HUES64 (cell line): ENCODE results near the gene NOM1.
"Not testable (repeated sequence)": the region's sequence is repeated elsewhere in the genome, so short reads cannot be mapped to it uniquely, and the experiment has no call there.

Source experiments
- H3K27ac ChIP-seq: 2 replicates; pipeline ENCODE4 v1.7.0; 2013; ENCODE audit warnings: low read depth, low read length, inconsistent platforms
- H3K27me3 ChIP-seq: 2 replicates; pipeline ENCODE4 v1.6.1; 2013; ENCODE audit warnings: mild to moderate bottlenecking, low read length; ENCODE audit not compliant: insufficient read depth
- H3K36me3 ChIP-seq: 2 replicates; pipeline ENCODE4 v1.6.1; 2013; ENCODE audit warnings: mild to moderate bottlenecking, low read length; ENCODE audit not compliant: insufficient read depth
- H3K4me1 ChIP-seq: 2 replicates; pipeline ENCODE4 v1.6.1; 2013; ENCODE audit warnings: mild to moderate bottlenecking, low read length, moderate library complexity; ENCODE audit not compliant: insufficient read depth
- H3K4me3 ChIP-seq: 2 replicates; pipeline ENCODE4 v1.5.1; 2013; ENCODE audit warnings: mild to moderate bottlenecking, low read length, moderate library complexity
- H3K9ac ChIP-seq: 2 replicates; pipeline ENCODE4 v1.6.1; 2013; ENCODE audit warnings: mild to moderate bottlenecking, low read depth, low read length
- H3K9me3 ChIP-seq: 2 replicates; pipeline ENCODE4 v1.6.1; 2013; ENCODE audit warnings: low read depth, low read length; ENCODE audit not compliant: insufficient read depth
- WGBS: fragments of 150-250, 120-280 bp; methylation state at CpG from one replicate; pipeline ENCODE4 v1.1.7; 2013; ENCODE audit warnings: missing lambda C conversion rate; 5-methylcytosine and 5-hydroxymethylcytosine counted together

NOM1 gene

DNA sequence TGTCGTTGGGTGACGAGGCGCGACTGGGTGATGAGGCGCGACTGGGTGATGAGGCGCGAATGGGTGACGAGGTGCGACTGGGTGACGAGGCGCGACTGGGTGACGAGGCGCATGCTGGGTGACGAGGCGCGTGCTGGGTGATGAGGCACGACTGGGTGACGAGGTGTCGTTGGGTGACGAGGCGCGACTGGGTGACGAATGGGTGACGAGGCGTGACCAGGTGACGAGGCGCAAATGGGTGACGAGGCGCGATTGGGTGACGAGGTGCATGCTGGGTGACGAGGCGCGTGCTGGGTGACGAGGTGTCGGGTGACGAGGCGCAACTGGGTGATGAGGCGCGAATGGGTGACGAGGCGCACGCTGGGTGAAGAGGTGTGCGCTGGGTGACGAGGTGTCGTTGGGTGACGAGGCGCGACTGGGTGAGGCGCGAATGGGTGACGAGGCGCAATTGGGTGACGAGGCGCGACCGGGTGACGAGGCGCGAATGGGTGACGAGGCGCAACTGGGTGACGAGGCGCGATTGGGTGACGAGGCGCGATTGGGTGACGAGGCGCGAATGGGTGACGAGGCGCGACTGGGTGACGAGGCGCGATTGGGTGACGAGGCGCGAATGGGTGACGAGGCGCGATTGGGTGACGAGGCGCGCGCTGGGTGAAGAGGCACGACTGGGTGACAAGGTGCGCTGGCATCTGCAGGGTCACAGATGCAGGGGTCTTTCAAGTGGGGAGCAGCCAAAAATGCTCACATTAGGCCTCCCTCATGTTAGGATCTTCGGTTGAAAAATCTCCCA lies 7.9 kb upstream of the NOM1 start:
- Histone ChIP-seq H3K4me1 (no peaks in the 10 kb centered on the region; the same call in 1 of the 2 replicates), H3K9me3 (no peaks in the 10 kb centered on the region), H3K9ac (no peak overlapping the region), H3K27me3 (peaks cover 6% of the 10 kb centered on the region; the same call in 1 of the 2 replicates), H3K4me3 (no peak overlapping the region), H3K27ac (no peak overlapping the region), H3K36me3 (no peaks in the 10 kb centered on the region)
- 95% methylated on average over 92 of the region's 92 CpGs for WGBS

DNA sequence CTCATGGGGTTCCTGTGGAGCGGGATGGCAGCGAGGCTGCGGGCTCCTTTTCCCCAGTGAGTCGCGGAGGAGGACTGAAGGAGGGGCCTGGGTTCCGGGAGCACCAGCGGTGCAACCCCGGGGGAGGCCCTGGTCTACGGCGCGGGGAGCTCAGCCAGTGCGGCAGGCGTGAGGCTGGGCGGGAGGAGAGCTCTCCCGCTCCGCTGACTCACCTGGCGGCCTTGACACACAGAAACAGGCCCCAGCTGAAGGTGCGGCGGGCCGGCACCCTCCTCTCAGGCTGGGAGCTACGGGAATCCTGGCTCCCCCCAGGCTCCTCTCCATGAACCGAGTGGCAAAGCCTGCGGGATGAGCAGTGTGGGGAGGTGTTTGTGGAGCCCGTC lies 6.8 kb upstream of the NOM1 start:
- Histone ChIP-seq H3K4me3 (no peak overlapping the region), H3K36me3 (no peaks in the 10 kb centered on the region), H3K27ac (no peak overlapping the region), H3K9me3 (no peaks in the 10 kb centered on the region), H3K9ac (0 out of 2 replicates have a peak overlapping the region, but pooled peaks have one; percentile 19), H3K4me1 (no peaks in the 10 kb centered on the region; the same call in 1 of the 2 replicates), H3K27me3 (peaks cover 6% of the 10 kb centered on the region; the same call in 1 of the 2 replicates)
- 79% methylated on average over 24 of the region's 24 CpGs for WGBS

DNA sequence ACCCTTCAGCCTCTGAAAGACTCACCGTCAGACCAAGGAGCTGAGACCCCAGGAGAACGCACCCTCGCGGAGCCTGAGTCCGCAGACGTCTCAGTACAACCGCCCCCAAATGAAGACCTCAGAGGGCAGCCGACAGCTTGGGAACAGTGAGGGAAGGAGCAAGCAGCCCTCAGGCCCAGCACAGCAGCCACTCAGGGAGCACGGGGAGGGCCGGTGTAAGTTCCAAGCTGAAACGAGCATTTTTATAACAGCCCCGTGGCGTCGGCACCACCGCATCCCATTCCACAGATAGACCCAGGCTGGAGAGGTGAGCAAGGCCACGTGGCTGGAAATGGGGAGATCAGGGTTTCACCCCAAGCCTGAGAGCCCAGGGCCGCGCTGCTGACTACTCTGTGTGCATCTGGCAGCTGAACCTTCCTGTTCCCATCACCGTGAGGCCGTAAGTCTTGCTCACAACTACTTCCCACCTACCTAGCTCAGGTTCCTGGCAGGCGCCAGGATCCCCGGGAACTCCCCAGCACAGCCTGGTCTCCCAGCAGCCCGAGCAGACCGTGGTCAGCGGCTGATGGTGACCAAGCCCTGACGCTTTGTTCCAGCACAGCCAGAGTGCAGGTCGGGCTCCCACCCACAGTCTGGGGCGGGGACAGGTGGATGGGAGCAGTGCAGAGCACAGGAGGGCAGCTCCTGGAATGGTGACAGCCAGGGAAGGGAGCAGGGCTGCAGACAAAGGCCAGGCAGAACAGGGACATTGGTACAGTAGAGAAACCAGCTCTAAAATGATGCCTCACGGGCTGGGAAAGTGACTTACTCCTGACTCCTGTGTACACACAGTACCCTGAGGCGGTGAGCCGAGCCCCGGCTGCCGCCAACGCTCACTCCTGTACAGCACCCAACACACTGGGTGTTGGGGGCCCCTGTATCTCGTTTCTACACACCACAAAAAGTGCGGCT lies 6.1 kb upstream of the NOM1 start:
- Histone ChIP-seq H3K9me3 (no peaks in the 10 kb centered on the region), H3K27me3 (peaks cover 6% of the 10 kb centered on the region; the same call in 1 of the 2 replicates), H3K9ac (0 out of 2 replicates have a peak overlapping the region, but pooled peaks have one; percentile 19), H3K36me3 (no peaks in the 10 kb centered on the region), H3K27ac (no peak overlapping the region), H3K4me1 (no peaks in the 10 kb centered on the region; the same call in 1 of the 2 replicates), H3K4me3 (no peak overlapping the region)
- WGBS, result 80% methylated on average over 36 of the region's 36 CpGs

DNA sequence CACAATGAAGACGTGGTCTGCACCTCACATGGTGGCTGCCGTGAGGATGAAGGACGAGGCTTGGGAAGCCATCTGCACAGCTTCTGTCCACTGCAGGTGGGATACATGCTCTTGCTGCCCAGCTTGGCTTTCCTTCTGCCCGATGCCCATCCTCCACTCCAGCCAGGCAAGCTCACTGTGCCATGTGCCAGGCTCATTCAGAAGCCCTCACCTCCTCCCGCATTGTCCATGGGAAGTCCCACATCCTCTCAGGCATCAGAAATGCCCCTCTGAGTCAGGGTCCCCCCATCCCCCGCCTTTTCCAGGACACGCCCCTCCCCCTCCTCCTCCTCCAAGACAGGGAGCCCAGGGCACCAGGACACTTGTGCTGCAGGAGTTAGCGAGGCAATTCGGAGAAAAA lies 4.6 kb upstream of the NOM1 start:
- Histone ChIP-seq H3K9me3 (no peaks in the 10 kb centered on the region), H3K36me3 (no peaks in the 10 kb centered on the region), H3K27ac (no peak overlapping the region), H3K27me3 (peaks cover 6% of the 10 kb centered on the region; the same call in 1 of the 2 replicates), H3K9ac (no peak overlapping the region), H3K4me1 (no peaks in the 10 kb centered on the region; the same call in 1 of the 2 replicates), H3K4me3 (no peak overlapping the region)
- 65% methylated on average over 8 of the region's 9 CpGs for WGBS

DNA sequence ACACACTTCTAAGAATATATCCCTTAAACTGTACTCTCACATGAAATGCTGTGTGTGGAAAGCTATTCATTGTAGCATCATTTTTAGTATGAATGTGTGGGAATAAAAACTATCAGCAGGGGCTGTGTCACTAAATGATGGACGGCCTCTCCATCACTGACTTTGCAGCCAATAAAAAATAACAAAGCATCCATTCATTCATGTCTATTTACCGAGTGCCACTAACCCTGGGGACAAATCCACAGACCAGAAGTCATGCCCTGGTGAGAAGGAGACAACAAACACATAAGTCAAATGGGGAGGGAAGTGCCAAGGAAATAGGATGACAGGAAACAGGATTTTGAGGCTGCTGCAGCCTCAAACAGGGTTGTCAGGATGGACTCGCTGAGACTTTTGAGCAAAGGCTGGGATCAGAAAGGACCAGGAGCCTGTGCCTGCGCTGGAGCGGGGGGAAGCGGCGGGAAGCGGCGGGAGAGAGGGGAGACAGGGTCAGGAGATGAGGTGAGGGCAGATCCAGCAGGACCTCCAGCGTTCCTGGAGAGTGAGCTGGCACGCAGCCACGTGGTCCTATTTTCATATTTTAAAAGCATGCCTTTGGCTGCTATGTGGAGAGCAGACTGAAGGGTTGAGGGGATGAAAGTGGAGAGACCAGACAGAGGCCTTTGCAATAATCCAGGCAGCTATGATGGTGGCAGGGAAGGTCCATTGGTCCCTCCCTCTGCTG lies 2.2 kb upstream of the NOM1 start:
- peaks cover 6% of the 10 kb centered on the region; the same call in 1 of the 2 replicates for H3K27me3 ChIP-seq
- no peak overlapping the region for H3K4me3 ChIP-seq
- H3K9me3 ChIP-seq, result no peaks in the 10 kb centered on the region
- WGBS, result 79% methylated on average over 12 of the region's 12 CpGs
- H3K4me1 ChIP-seq, result peaks cover 9% of the 10 kb centered on the region
- no peak overlapping the region for H3K27ac ChIP-seq
- no peak overlapping the region for H3K9ac ChIP-seq
- peaks cover 5% of the 10 kb centered on the region for H3K36me3 ChIP-seq

DNA sequence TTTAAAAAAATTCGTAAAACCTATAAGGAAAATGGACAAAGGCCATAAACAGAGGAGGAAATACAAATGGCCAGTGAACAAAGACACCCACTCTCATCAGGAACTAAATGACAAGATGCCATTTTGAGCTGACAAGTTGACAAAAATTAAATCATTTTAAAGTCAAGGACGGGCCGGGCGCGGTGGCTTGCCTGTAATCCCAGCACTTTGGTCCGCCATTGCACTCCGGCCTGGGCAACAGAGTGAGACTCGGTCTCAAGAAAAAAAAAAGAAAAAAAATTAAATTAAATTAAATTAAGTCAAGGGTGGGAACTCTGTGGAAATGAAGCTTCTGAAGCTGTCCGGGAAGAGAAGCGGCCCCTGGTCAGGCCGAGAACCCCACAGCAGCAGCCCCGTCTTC lies 1.2 kb upstream of the NOM1 start:
- Histone ChIP-seq H3K4me1 (peaks cover 10% of the 10 kb centered on the region), H3K36me3 (peaks cover 16% of the 10 kb centered on the region), H3K27ac (no peak overlapping the region), H3K9ac (no peak overlapping the region), H3K9me3 (no peaks in the 10 kb centered on the region), H3K4me3 (no peak overlapping the region), H3K27me3 (no peaks in the 10 kb centered on the region)
- 96% methylated on average over 10 of the region's 12 CpGs for WGBS

DNA sequence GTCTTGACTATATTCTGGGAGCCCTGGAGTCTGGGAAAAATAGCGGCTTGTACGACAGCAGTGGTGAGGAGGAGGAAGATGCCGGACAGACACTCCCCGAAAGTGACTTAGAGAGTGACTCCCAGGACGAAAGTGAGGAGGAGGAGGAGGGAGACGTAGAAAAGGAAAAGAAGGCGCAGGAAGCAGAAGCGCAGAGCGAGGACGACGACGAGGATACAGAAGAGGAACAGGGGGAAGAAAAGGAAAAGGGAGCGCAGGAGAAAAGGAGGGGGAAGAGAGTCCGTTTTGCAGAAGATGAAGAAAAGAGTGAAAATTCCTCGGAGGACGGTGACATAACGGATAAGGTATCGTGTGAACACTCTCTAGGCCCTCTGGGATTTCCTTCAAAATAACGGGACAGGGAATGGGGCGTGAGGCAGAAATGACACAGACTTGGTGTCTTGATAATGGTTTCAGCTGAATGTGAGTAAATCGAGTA lies 908 bp downstream of the NOM1 start:
- Histone ChIP-seq H3K9ac (peak overlapping the region; percentile 95), H3K9me3 (no peaks in the 10 kb centered on the region), H3K27ac (no peak overlapping the region), H3K4me1 (peaks cover 10% of the 10 kb centered on the region), H3K36me3 (peaks cover 36% of the 10 kb centered on the region), H3K27me3 (no peaks in the 10 kb centered on the region), H3K4me3 (peak overlapping the region; percentile 91)
- WGBS, result 1% methylated on average over 21 of the region's 21 CpGs

DNA sequence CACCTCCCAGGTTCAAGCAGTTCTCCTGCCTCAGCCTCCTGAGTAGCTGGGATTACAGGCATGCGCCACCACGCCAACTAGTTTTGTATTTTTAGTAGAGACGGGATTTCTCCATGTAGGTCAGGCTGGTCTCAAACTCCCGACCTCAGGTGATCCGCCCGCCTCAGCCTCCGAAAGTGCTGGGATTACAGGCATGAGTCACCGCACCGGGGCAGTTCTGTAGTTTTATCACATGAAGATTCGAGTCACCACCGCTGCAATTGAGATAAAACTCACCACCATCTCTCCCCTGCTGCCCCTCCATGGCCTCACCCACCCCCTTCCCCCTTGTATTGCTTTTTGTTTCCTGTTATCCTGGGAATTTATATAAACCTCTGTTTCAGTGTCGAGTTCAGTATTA lies 3.7 kb downstream of the NOM1 start:
- H3K4me3 ChIP-seq, H3K4me1 ChIP-seq, H3K9me3 ChIP-seq, H3K27me3 ChIP-seq, H3K27ac ChIP-seq, H3K9ac ChIP-seq: not testable (repeated sequence)
- 78% methylated on average over 12 of the region's 12 CpGs for WGBS
- peaks cover 61% of the 10 kb centered on the region for H3K36me3 ChIP-seq

DNA sequence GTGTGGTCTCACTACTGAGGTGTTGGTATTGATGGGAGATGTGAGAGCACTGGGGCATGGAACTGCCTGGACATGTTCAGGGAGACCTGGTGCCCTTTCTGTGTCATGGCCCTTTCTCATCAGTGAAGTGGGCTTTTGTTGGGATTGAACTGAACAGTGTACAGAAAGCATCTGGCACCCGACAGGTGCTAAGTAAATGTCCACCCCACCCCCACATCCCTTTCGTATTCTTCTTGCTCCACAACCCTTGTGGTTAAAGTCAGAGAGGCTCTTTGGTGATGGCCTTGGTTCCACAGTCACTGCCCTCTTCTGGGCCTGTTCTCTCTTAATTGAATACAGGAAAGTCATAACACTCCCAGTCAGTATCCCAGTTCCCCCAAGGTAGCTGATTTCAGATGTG lies 5.4 kb downstream of the NOM1 start:
- Histone ChIP-seq H3K4me1 (peaks cover 10% of the 10 kb centered on the region), H3K27me3 (no peaks in the 10 kb centered on the region), H3K9me3 (no peaks in the 10 kb centered on the region), H3K4me3 (no peak overlapping the region), H3K27ac (no peak overlapping the region), H3K9ac (no peak overlapping the region), H3K36me3 (peaks cover 76% of the 10 kb centered on the region)
- 93% methylated on average over 2 of the region's 2 CpGs for WGBS

DNA sequence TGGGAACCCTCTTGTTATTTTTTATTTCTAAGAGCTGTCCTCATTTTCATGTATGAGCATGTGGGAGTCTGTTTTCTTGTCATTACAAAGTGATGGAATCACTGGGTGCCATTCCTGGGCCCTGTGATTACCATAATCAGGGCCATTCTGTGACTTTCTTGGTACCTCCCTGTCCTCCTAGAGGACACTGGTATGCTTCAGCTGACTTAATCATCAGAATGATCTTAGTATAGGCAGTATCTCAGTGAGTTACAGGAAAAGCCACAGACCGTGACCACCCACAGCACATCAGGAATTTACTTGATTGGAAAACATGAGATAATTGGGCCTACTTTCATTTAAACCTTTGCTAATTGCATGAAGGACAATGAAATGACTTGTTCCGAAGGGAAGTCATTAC lies 7.2 kb downstream of the NOM1 start:
- Histone ChIP-seq H3K4me1 (peaks cover 6% of the 10 kb centered on the region), H3K27ac (no peak overlapping the region), H3K36me3 (peaks cover 93% of the 10 kb centered on the region), H3K4me3 (no peak overlapping the region), H3K27me3 (no peaks in the 10 kb centered on the region), H3K9ac (no peak overlapping the region), H3K9me3 (no peaks in the 10 kb centered on the region)
- 99% methylated on average over 2 of the region's 2 CpGs for WGBS
